GM19455 (cell line): ENCODE measurements around the gene ADGRG2.

Experiments
- ATAC-seq: cut with Tn5 transposase; IDR thresholded peaks from one replicate; pipeline ENCODE4 v1.9.1; 2021; ENCODE audit not compliant: unreplicated experiment

Gene ADGRG2

GRCh38 chrX:18962329-18962728 is 159.9 kb downstream of the ADGRG2 start:
- ATAC-seq: no peak

- no peak for ATAC-seq
Measured at GRCh38 chrX:18961686-18962085, 160.6 kb downstream of the ADGRG2 start.

- ATAC-seq: no peak
Measured at GRCh38 chrX:18956303-18957032, 165.8 kb downstream of the ADGRG2 start.

GRCh38 chrX:18955676-18956075 is 166.6 kb downstream of the ADGRG2 start:
- no peak for ATAC-seq

GRCh38 chrX:18951032-18951431 is 171.2 kb downstream of the ADGRG2 start:
- no peak for ATAC-seq

GRCh38 chrX:18949944-18950301 is 172.3 kb downstream of the ADGRG2 start:
- ATAC-seq: no peak

- no peak for ATAC-seq
Measured at GRCh38 chrX:18949291-18949943, 172.9 kb downstream of the ADGRG2 start.

GRCh38 chrX:18946611-18947010 is 175.7 kb downstream of the ADGRG2 start:
- ATAC-seq: no peak

GRCh38 chrX:18946157-18946556 is 176.1 kb downstream of the ADGRG2 start:
- ATAC-seq: no peak

- ATAC-seq: no peak
Measured at GRCh38 chrX:18945483-18945882, 176.8 kb downstream of the ADGRG2 start.

- no peak for ATAC-seq
Measured at GRCh38 chrX:18944482-18944881, 177.8 kb downstream of the ADGRG2 start.

- ATAC-seq: no peak
Measured at GRCh38 chrX:18941896-18942295, 180.4 kb downstream of the ADGRG2 start.
